NT2/D1 (cell line): ENCODE data around the gene POLE4.
A peak's percentile ranks its signal among the peaks of the same experiment; 100 is the strongest.

Experiments
- DNase-seq: peaks from one replicate; pipeline ENCODE4 v3.0.0-alpha.2; 2011; ENCODE audit warnings: low read depth, low spot score
- H3K27me3 ChIP-seq: 2 replicates; pipeline ENCODE4 v1.6.0; 2011; ENCODE audit warnings: mild to moderate bottlenecking; ENCODE audit not compliant: insufficient read length, insufficient read depth
- H3K36me3 ChIP-seq: 2 replicates; pipeline ENCODE4 v1.6.1; 2011; ENCODE audit warnings: mild to moderate bottlenecking, low read length, mixed read lengths; ENCODE audit not compliant: insufficient read depth, insufficient read length
- H3K4me1 ChIP-seq: 2 replicates; pipeline ENCODE4 v1.5.1; 2011; ENCODE audit not compliant: insufficient read depth, insufficient read length
- H3K4me3 ChIP-seq: 2 replicates; pipeline ENCODE4 v1.5.1; 2011; ENCODE audit warnings: low read depth; ENCODE audit not compliant: insufficient read length
- H3K9ac ChIP-seq: 2 replicates; pipeline ENCODE4 v1.6.0; 2011; ENCODE audit warnings: low read depth; ENCODE audit not compliant: insufficient read length
- H3K9me3 ChIP-seq: 2 replicates; pipeline ENCODE4 v1.5.1; 2011; ENCODE audit warnings: mild to moderate bottlenecking, low read length; ENCODE audit not compliant: insufficient read depth
- SUZ12 ChIP-seq: IDR thresholded peaks from 2 replicates; pipeline ENCODE4 v1.6.1; 2011; ENCODE audit not compliant: insufficient read length, insufficient read depth; ENCODE audit errors: extremely low read depth
- YY1 ChIP-seq: IDR thresholded peaks from 2 replicates; pipeline ENCODE4 v1.6.1; 2011; ENCODE audit not compliant: insufficient read length, insufficient read depth
- ZNF274 ChIP-seq: IDR thresholded peaks from 2 replicates; pipeline ENCODE4 v1.6.1; 2011; ENCODE audit warnings: mild to moderate bottlenecking, low read depth, low read length

The POLE4 gene

GRCh38 chr2:74917702-74918619, 40.5 kb upstream of the POLE4 start:
- H3K4me3 ChIP-seq = no peak overlapping the region
- no peaks in the 10 kb centered on the region for H3K27me3 ChIP-seq
- no peaks in the 10 kb centered on the region for H3K4me1 ChIP-seq
- DNase-seq = no peak
- H3K9ac ChIP-seq = no peak overlapping the region
- TF ChIP-seq SUZ12 (no peak), YY1 (no peak), ZNF274 (no peak)
- no peaks in the 10 kb centered on the region for H3K9me3 ChIP-seq
- no peaks in the 10 kb centered on the region for H3K36me3 ChIP-seq

- Histone ChIP-seq H3K4me3 (peak overlapping the region; percentile 24), H3K36me3 (no peaks in the 10 kb centered on the region), H3K9ac (no peak overlapping the region), H3K4me1 (no peaks in the 10 kb centered on the region), H3K27me3 (no peaks in the 10 kb centered on the region), H3K9me3 (no peaks in the 10 kb centered on the region)
- peak; percentile 57 for DNase-seq
- TF ChIP-seq ZNF274 (no peak), YY1 (no peak)
These were observed 38.6 kb upstream of the POLE4 start for GRCh38 chr2:74919827-74920226.

GRCh38 chr2:74921236-74921736, 37.2 kb upstream of the POLE4 start:
- no peaks in the 10 kb centered on the region for H3K4me1 ChIP-seq
- no peaks in the 10 kb centered on the region for H3K27me3 ChIP-seq
- TF ChIP-seq SUZ12 (no peak), ZNF274 (no peak), YY1 (no peak)
- DNase-seq = no peak
- H3K9ac ChIP-seq = no peak overlapping the region
- H3K4me3 ChIP-seq = no peak overlapping the region
- no peaks in the 10 kb centered on the region for H3K36me3 ChIP-seq
- no peaks in the 10 kb centered on the region for H3K9me3 ChIP-seq

- Histone ChIP-seq H3K36me3 (no peaks in the 10 kb centered on the region), H3K9me3 (no peaks in the 10 kb centered on the region), H3K4me1 (no peaks in the 10 kb centered on the region), H3K4me3 (no peak overlapping the region), H3K27me3 (no peaks in the 10 kb centered on the region), H3K9ac (no peak overlapping the region)
- TF ChIP-seq SUZ12 (no peak), ZNF274 (no peak), YY1 (no peak)
- DNase-seq = no peak
These were observed 35.7 kb upstream of the POLE4 start for GRCh38 chr2:74922592-74923227.

GRCh38 chr2:74924463-74925265, 33.8 kb upstream of the POLE4 start:
- H3K4me3 ChIP-seq = no peak overlapping the region
- TF ChIP-seq YY1 = no peak
- TF ChIP-seq ZNF274 = no peak
- TF ChIP-seq SUZ12 = no peak
- H3K4me1 ChIP-seq = no peaks in the 10 kb centered on the region
- H3K27me3 ChIP-seq = no peaks in the 10 kb centered on the region
- H3K9me3 ChIP-seq = no peaks in the 10 kb centered on the region
- DNase-seq = no peak
- no peaks in the 10 kb centered on the region for H3K36me3 ChIP-seq
- no peak overlapping the region for H3K9ac ChIP-seq

- no peak for DNase-seq
- no peak for TF ChIP-seq YY1
- TF ChIP-seq SUZ12 = no peak
- TF ChIP-seq ZNF274 = no peak
- no peaks in the 10 kb centered on the region for H3K27me3 ChIP-seq
- H3K9me3 ChIP-seq = no peaks in the 10 kb centered on the region
- no peak overlapping the region for H3K9ac ChIP-seq
- H3K4me3 ChIP-seq = no peak overlapping the region
- no peaks in the 10 kb centered on the region for H3K36me3 ChIP-seq
- H3K4me1 ChIP-seq = no peaks in the 10 kb centered on the region
These were observed 33.1 kb upstream of the POLE4 start for GRCh38 chr2:74925361-74925786.
